H1 (cell line): Measurements from ENCODE around the gene NSL1. TPM values are rescaled to one million over a fixed set of nuclear protein-coding genes. Genes with fewer than 3 reads are reported as not detected.

ENCODE experiments used
- ASH2L ChIP-seq: fragments of 200-600, 300-600 bp; sonication (generic); IDR thresholded peaks from one replicate; pipeline ENCODE4 v1.7.1; 2017; ENCODE audit warnings: low read length
- BACH1 ChIP-seq: IDR thresholded peaks from 2 replicates; pipeline ENCODE4 v1.6.1; 2012; ENCODE audit warnings: low read length, improper control_type of control experiment
- CBX5 ChIP-seq: fragments of 300-800, 300-1000 bp; sonication (generic); IDR thresholded peaks from 2 replicates; pipeline ENCODE4 v1.7.1; 2016; ENCODE audit warnings: antibody characterized with exemption, low read length, low read depth
- CHD1 ChIP-seq: IDR thresholded peaks from 2 replicates; pipeline ENCODE4 v1.6.1; 2012; ENCODE audit warnings: low read depth, low read length, improper control_type of control experiment
- EP300 ChIP-seq, 2 experiments: IDR thresholded peaks; 1 replicate in 1 of 2; 2 replicates in 1 of 2; pipeline ENCODE4 v1.6.1; 2011 to 2012; ENCODE audit warnings: low read depth in 2 of 2, low read length in 2 of 2, mild to moderate bottlenecking in 2 of 2, borderline replicate concordance in 1 of 2, inconsistent platforms in 1 of 2, moderate library complexity in 1 of 2
- FOSL1 ChIP-seq: IDR thresholded peaks from 2 replicates; pipeline ENCODE4 v1.6.1; 2011; ENCODE audit warnings: mild to moderate bottlenecking, low read depth, low read length, moderate library complexity; ENCODE audit not compliant: insufficient read depth
- POLR2AphosphoS5 ChIP-seq: IDR thresholded peaks from 2 replicates; pipeline ENCODE4 v1.6.1; 2011; ENCODE audit warnings: low read depth, low read length
- SAP30 ChIP-seq: fragments of 300-600 bp; sonication (generic); IDR thresholded peaks from 2 replicates; pipeline ENCODE4 v1.7.1; 2012; ENCODE audit warnings: low read length, moderate library complexity, mild to moderate bottlenecking, inconsistent platforms; ENCODE audit not compliant: insufficient read depth, insufficient replicate concordance
- SIN3A ChIP-seq, 2 experiments: IDR thresholded peaks in 1 of 2; conservative IDR thresholded peaks in 1 of 2; 2 replicates each; pipeline ENCODE4 v1.6.1; 2011 to 2012; ENCODE audit warnings: low read length in 2 of 2, improper control_type of control experiment in 1 of 2, low read depth in 1 of 2, mild to moderate bottlenecking in 1 of 2
- TAF7 ChIP-seq: optimal IDR thresholded peaks from 2 replicates; pipeline ENCODE3; 2011; ENCODE audit warnings: low read depth, mild to moderate bottlenecking, inconsistent platforms, low read length, moderate library complexity, borderline replicate concordance
- TBP ChIP-seq: IDR thresholded peaks from 2 replicates; pipeline ENCODE4 v1.6.1; 2011; ENCODE audit warnings: low read depth, low read length, improper control_type of control experiment
- polyA plus RNA-seq, 7 experiments: library from polyadenylated mRNA; depleted of rRNA in 3 of 7; stranded (reverse) in 5 of 7; unstranded in 2 of 7; fragments of >200 nt in 5 of 7; fragments of 200-250 nt in 2 of 7; gene quantifications; 1 replicate in 5 of 7; 2 replicates in 1 of 7; 4 replicates in 1 of 7; pipeline versions ENCODE4 v1.2.1 to v1.2.3, GENCODE V29; 2011 to 2013; ENCODE audit warnings: missing spikeins in 2 of 7, mixed read lengths in 2 of 7
- total RNA-seq: library from RNA; stranded (reverse); fragmentation: NEBNext Ultra II Directional; extraction: Animal tissue kit (Norgen Biotek cat#: 25700); gene quantifications from 2 replicates; pipeline ENCODE4 v1.2.1, GENCODE V29; 2021
- TF ChIP-seq, protein P1 (sequence below): IDR thresholded peaks from 2 replicates; pipeline ENCODE4 v1.6.1; 2011; ENCODE audit warnings: low read depth, mild to moderate bottlenecking, low read length; ENCODE audit not compliant: insufficient read depth
- TF ChIP-seq, protein P2 (sequence below), 3 experiments: IDR thresholded peaks; 1 replicate in 2 of 3; 2 replicates in 1 of 3; pipeline versions ENCODE4 v1.5.1 to v1.6.1; 2011; ENCODE audit warnings: low read length in 3 of 3, mild to moderate bottlenecking in 3 of 3, inconsistent platforms in 2 of 3, low read depth in 1 of 3, moderate library complexity in 1 of 3; ENCODE audit not compliant: insufficient read depth in 1 of 3; ENCODE audit errors: control extremely low read depth in 1 of 3
- TF ChIP-seq, protein P3 (sequence below): IDR thresholded peaks from 2 replicates; pipeline ENCODE4 v1.6.1; 2012; ENCODE audit warnings: inconsistent platforms

NSL1 gene
- total and polyA plus RNA-seq, 2 of the 8 experiments (the other 6 are each of a cell fraction or from before 2014, with no cell fraction given), result 25.4 to 51.7 TPM

DNA sequence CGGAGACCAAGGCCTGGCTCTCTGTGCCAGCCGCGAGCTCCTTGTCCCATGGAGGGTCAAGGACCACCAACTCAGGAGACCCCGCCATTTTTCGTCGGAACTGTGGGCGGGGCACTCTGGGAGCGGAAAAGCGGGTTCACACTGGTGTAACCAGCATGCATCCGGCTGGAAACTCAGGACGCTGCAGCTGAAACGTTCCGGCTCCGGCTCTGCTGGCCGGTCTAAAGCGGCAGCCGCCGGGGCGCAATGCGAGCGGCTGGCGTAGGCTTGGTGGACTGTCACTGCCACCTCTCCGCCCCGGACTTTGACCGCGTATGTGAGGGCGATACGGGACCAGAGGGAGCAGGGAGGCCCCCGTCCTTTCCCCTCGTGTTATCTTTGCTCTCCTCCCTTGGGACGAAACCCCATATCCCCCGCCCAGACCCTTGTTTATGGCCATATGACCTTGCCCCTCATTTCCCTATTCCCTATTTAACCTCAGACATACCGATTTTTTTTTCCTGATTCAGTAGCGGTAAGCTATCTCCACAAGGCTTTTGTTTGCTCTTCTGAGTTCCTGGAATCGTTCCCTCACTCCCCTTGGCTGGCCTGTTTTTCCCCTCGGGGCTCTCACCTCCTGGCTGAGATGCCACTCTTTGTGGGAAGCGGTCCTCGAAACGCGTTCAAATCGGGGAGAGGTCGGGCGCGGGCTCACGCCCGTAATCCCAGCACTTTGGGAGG is at the start of gene NSL1, which contains the start of gene TATDN3 (continued):
- TF ChIP-seq, protein P1, sequence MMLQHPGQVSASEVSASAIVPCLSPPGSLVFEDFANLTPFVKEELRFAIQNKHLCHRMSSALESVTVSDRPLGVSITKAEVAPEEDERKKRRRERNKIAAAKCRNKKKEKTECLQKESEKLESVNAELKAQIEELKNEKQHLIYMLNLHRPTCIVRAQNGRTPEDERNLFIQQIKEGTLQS, result no peak
- TF ChIP-seq, protein P2, sequence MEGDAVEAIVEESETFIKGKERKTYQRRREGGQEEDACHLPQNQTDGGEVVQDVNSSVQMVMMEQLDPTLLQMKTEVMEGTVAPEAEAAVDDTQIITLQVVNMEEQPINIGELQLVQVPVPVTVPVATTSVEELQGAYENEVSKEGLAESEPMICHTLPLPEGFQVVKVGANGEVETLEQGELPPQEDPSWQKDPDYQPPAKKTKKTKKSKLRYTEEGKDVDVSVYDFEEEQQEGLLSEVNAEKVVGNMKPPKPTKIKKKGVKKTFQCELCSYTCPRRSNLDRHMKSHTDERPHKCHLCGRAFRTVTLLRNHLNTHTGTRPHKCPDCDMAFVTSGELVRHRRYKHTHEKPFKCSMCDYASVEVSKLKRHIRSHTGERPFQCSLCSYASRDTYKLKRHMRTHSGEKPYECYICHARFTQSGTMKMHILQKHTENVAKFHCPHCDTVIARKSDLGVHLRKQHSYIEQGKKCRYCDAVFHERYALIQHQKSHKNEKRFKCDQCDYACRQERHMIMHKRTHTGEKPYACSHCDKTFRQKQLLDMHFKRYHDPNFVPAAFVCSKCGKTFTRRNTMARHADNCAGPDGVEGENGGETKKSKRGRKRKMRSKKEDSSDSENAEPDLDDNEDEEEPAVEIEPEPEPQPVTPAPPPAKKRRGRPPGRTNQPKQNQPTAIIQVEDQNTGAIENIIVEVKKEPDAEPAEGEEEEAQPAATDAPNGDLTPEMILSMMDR (IDR thresholded peaks at IDR 0.05; ENCODE audit: control extremely low read depth in 1 of 3, insufficient read depth in 1 of 3, low read depth in 1 of 3, low read length in 3 of 3), result 0 out of 4 replicates have a peak, but pooled peaks of 1 of the 3 experiments have one; percentile 2
- peak; percentile 97 for TF ChIP-seq TBP
- TF ChIP-seq TAF7, result peak; percentile 98
- peak; percentile 92 to 99 for TF ChIP-seq SIN3A (conservative IDR thresholded peaks at IDR 0.05 in 1 of 2, IDR thresholded peaks at IDR 0.05 in 1 of 2; ENCODE audit: low read depth in 1 of 2, low read length in 2 of 2)
- no peak for TF ChIP-seq CBX5
- TF ChIP-seq SAP30, result peak; percentile 53
- peak in 1 of 2 experiments; percentile 88; a peak in 1 of 3 replicates for TF ChIP-seq EP300 (IDR thresholded peaks at IDR 0.05; ENCODE audit: borderline replicate concordance in 1 of 2, low read depth in 2 of 2, low read length in 2 of 2)
- peak; percentile 47 for TF ChIP-seq BACH1
- TF ChIP-seq, protein P3, sequence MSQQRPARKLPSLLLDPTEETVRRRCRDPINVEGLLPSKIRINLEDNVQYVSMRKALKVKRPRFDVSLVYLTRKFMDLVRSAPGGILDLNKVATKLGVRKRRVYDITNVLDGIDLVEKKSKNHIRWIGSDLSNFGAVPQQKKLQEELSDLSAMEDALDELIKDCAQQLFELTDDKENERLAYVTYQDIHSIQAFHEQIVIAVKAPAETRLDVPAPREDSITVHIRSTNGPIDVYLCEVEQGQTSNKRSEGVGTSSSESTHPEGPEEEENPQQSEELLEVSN, result peak; percentile 72
- no peak for TF ChIP-seq CHD1
- TF ChIP-seq FOSL1, result no peak
- TF ChIP-seq ASH2L, result peak; percentile 99
- peak; percentile 93 for TF ChIP-seq POLR2AphosphoS5
